A549 (cell line): ENCODE measurements around the gene CNTNAP5. TPM values are rescaled to one million over a fixed set of nuclear protein-coding genes. Genes with fewer than 3 reads are reported as not detected.

ENCODE experiments used
- ATAC-seq, 2 experiments: fragments of 200-7000 bp in 1 of 2; fragments of >200 bp in 1 of 2; cut with Nextera tagmentation in 1 of 2; cut with Tn5 transposase in 1 of 2; 3 replicates each; pipeline versions ENCODE4 v1.8.0 to v1.9.1; 2018 to 2020; ENCODE audit warnings: mild to moderate bottlenecking in 1 of 2, moderate library complexity in 1 of 2
- CTCF ChIA-PET: fragments of 300-600 bp; sonication (Branson Sonifier 250); formaldehyde crosslinking; extraction: SDS; loops from one replicate; lab custom pipeline; 2021; ENCODE audit warnings: antibody characterized with exemption, inconsistent platforms; lab: Yijun Ruan, JAX
- POLR2A ChIA-PET: fragments of 350-600 bp; formaldehyde crosslinking; extraction: SDS; loops from one replicate; lab custom pipeline; 2021; ENCODE audit warnings: antibody characterized with exemption, inconsistent platforms; lab: Yijun Ruan, JAX
- DNase-seq, 2 experiments: peaks; one replicate each; pipeline versions ENCODE4 v3.0.0 to v3.0.0-alpha.2; 2011 to 2016; ENCODE audit warnings: low read depth in 1 of 2, low spot score in 1 of 2
- FAIRE-seq: peaks from 2 replicates; lab custom pipeline; 2011; peaks lifted over from hg19 to GRCh38; lab: Jason Lieb, UNC
- H3K27ac ChIP-seq, 2 experiments: fragments of >200 bp; sonication (Bioruptor Twin); formaldehyde crosslinking; 3 replicates each; pipeline ENCODE4 v1.5.1; 2016 to 2017
- H3K4me1 ChIP-seq: fragments of >200 bp; sonication (Bioruptor Twin); formaldehyde crosslinking; 3 replicates; pipeline ENCODE4 v1.6.1; 2016
- H3K4me2 ChIP-seq: fragments of >200 bp; sonication (Bioruptor Twin); formaldehyde crosslinking; 3 replicates; pipeline ENCODE4 v1.6.1; 2016
- H3K4me3 ChIP-seq: fragments of >200 bp; sonication (Bioruptor Twin); formaldehyde crosslinking; 3 replicates; pipeline ENCODE4 v1.5.1; 2016
- H3K9me3 ChIP-seq: fragments of >200 bp; sonication (Bioruptor Twin); formaldehyde crosslinking; 3 replicates; pipeline ENCODE4 v1.6.1; 2016
- ATOH8 ChIP-seq: fragments of 250-450 bp; sonication (Bioruptor Pico); IDR thresholded peaks from 2 replicates; pipeline ENCODE4 v1.5.0; 2020; ENCODE audit warnings: low read depth, mild to moderate bottlenecking, moderate library complexity
- CBX2 ChIP-seq: fragments of 200-600 bp; sonication (generic); IDR thresholded peaks from 2 replicates; pipeline ENCODE4 v1.6.1; 2016; ENCODE audit warnings: low read depth, mild to moderate bottlenecking, borderline replicate concordance
- CBX8 ChIP-seq: fragments of 200-600 bp; sonication (generic); IDR thresholded peaks from 2 replicates; pipeline ENCODE4 v1.6.1; 2016
- CEBPB ChIP-seq, 2 experiments: fragments of >200 bp in 1 of 2; sonication (Bioruptor Twin) in 1 of 2; formaldehyde crosslinking in 1 of 2; IDR thresholded peaks; 2 replicates each; pipeline ENCODE4 v1.6.1; 2012 to 2016
- CHD4 ChIP-seq: fragments of 200-600 bp; sonication (generic); IDR thresholded peaks from 2 replicates; pipeline ENCODE4 v1.6.1; 2016; ENCODE audit warnings: antibody characterized with exemption, mild to moderate bottlenecking, borderline replicate concordance
- ELK1 ChIP-seq: fragments of 150-350 bp; IDR thresholded peaks from 2 replicates; pipeline ENCODE4 v1.6.1; 2014; ENCODE audit warnings: low read depth, mild to moderate bottlenecking, low read length
- EP300 ChIP-seq, 2 experiments: fragments of >200 bp; sonication (Bioruptor Twin); formaldehyde crosslinking; IDR thresholded peaks; 2 replicates in 1 of 2; 3 replicates in 1 of 2; pipeline ENCODE4 v1.6.1; 2016 to 2017
- ESRRA ChIP-seq: fragments of 150-350 bp; IDR thresholded peaks from 2 replicates; pipeline ENCODE4 v1.6.1; 2014; ENCODE audit warnings: mild to moderate bottlenecking, low read length, borderline replicate concordance
- FOSL2 ChIP-seq, 2 experiments: fragments of 450-650 bp in 1 of 2; fragments of >200 bp in 1 of 2; sonication (Bioruptor Twin) in 1 of 2; formaldehyde crosslinking; IDR thresholded peaks; 2 replicates each; pipeline versions ENCODE4 v1.5.0 to v1.6.1; 2016 to 2020; ENCODE audit warnings: mild to moderate bottlenecking in 1 of 2, moderate library complexity in 1 of 2
- HDAC2 ChIP-seq: fragments of 200-600 bp; sonication (generic); IDR thresholded peaks from 2 replicates; pipeline ENCODE4 v1.6.1; 2016
- HES2 ChIP-seq: fragments of >200 bp; sonication (Bioruptor Twin); formaldehyde crosslinking; IDR thresholded peaks from 2 replicates; pipeline ENCODE4 v1.6.1; 2016
- HEYL ChIP-seq: fragments of 250-450 bp; sonication (Bioruptor Pico); IDR thresholded peaks from 2 replicates; pipeline ENCODE4 v1.8.0; 2021; ENCODE audit warnings: mild to moderate bottlenecking, moderate library complexity
- HMGXB4 ChIP-seq: fragments of 250-450 bp; sonication (Bioruptor Pico); IDR thresholded peaks from 2 replicates; pipeline ENCODE4 v1.5.0; 2021; ENCODE audit warnings: mild to moderate bottlenecking, moderate library complexity, borderline replicate concordance
- JUN ChIP-seq, 2 experiments: fragments of >200 bp; sonication (Bioruptor Twin); formaldehyde crosslinking; IDR thresholded peaks; 2 replicates in 1 of 2; 3 replicates in 1 of 2; pipeline ENCODE4 v1.6.1; 2016 to 2017
- KDM1A ChIP-seq: fragments of 200-600 bp; sonication (generic); IDR thresholded peaks from 2 replicates; pipeline ENCODE4 v1.6.1; 2016; ENCODE audit warnings: low read depth, mild to moderate bottlenecking
- KDM5A ChIP-seq: fragments of 200-600 bp; sonication (generic); IDR thresholded peaks from 2 replicates; pipeline ENCODE4 v1.6.1; 2016; ENCODE audit warnings: antibody characterized with exemption, mild to moderate bottlenecking
- MAFK ChIP-seq: fragments of 450-650 bp; IDR thresholded peaks from 2 replicates; pipeline ENCODE4 v1.6.1; 2014; ENCODE audit not compliant: partially characterized antibody
- MAX ChIP-seq: IDR thresholded peaks from 2 replicates; pipeline ENCODE4 v1.6.1; 2012
- NR3C1 ChIP-seq: fragments of >200 bp; sonication (Bioruptor Twin); formaldehyde crosslinking; IDR thresholded peaks from 3 replicates; pipeline ENCODE4 v1.6.1; 2017
- PBX3 ChIP-seq: IDR thresholded peaks from 2 replicates; pipeline ENCODE4 v1.6.1; 2012
- POLR2AphosphoS2 ChIP-seq: conservative IDR thresholded peaks from 2 replicates; pipeline ENCODE4 v1.6.1; 2012; ENCODE audit warnings: low read length, improper control_type of control experiment, inconsistent platforms
- RARB ChIP-seq: fragments of 250-450 bp; sonication (Bioruptor Pico); IDR thresholded peaks from 2 replicates; pipeline ENCODE4 v1.8.0; 2021; ENCODE audit warnings: mild to moderate bottlenecking, moderate library complexity
- RCOR1 ChIP-seq: fragments of 150-350 bp; IDR thresholded peaks from 2 replicates; pipeline ENCODE4 v1.6.1; 2014; ENCODE audit warnings: antibody characterized with exemption, low read length, low read depth
- SMC3 ChIP-seq: fragments of >200 bp; sonication (Bioruptor Twin); formaldehyde crosslinking; IDR thresholded peaks from 3 replicates; pipeline ENCODE4 v1.6.1; 2018; ENCODE audit warnings: inconsistent platforms
- ZC3H11A ChIP-seq: fragments of 450-650 bp; IDR thresholded peaks from 2 replicates; pipeline ENCODE4 v1.6.1; 2014; ENCODE audit warnings: antibody characterized with exemption, mild to moderate bottlenecking
- ZNF302 ChIP-seq: fragments of 250-450 bp; sonication (Bioruptor Pico); IDR thresholded peaks from 2 replicates; pipeline ENCODE4 v1.9.0; 2021; ENCODE audit warnings: inconsistent platforms, mild to moderate bottlenecking, moderate library complexity
- WGBS: methylation state at CpG from one replicate; pipeline ENCODE4 v1.1.6; 2017; ENCODE audit errors: missing lambda C conversion rate; 5-methylcytosine and 5-hydroxymethylcytosine counted together
- polyA plus RNA-seq, 4 experiments: library from polyadenylated mRNA; depleted of rRNA in 3 of 4; stranded (reverse); fragments of >200 nt; fragmentation: RNase III in 1 of 4; extraction: RNeasy Plus Mini Kit Qiagen cat#74134 plus additional on column Dnase treatment in 1 of 4; gene quantifications; 2 replicates in 3 of 4; 3 replicates in 1 of 4; pipeline ENCODE4 v1.2.3, GENCODE V29; 2011 to 2017

The CNTNAP5 gene
- polyA plus RNA-seq, 2 of the 4 experiments (the other 2 are of a cell fraction): not detected

GRCh38 chr2:124382067-124382618 is 357.1 kb downstream of the CNTNAP5 start:
- FAIRE-seq (no peak), DNase-seq (no peak), ATAC-seq (no peak)
- Histone ChIP-seq H3K27ac (no peak overlapping the region), H3K4me3 (no peak overlapping the region)
- CTCF ChIA-PET: no interaction called here
- TF ChIP-seq CBX8 (no peak), RARB (CRISPR knock-in tag) (no peak), CEBPB (IDR thresholded peaks at IDR 0.05) (no peak), CBX2 (no peak), CHD4 (no peak), RCOR1 (no peak), EP300 (IDR thresholded peaks at IDR 0.05) (no peak), JUN (IDR thresholded peaks at IDR 0.05) (no peak), HEYL (CRISPR knock-in tag) (no peak), POLR2AphosphoS2 (no peak), ELK1 (no peak), FOSL2 (IDR thresholded peaks at IDR 0.05) (no peak), FOSL2 (CRISPR knock-in tag; IDR thresholded peaks at IDR 0.05) (no peak), ZC3H11A (no peak), HMGXB4 (CRISPR knock-in tag) (no peak), NR3C1 (no peak), MAX (no peak), ATOH8 (CRISPR knock-in tag) (no peak), HDAC2 (no peak), ESRRA (no peak)
- TF ChIP-seq, all 56 proteins: peak for 0
- WGBS: 7% methylated on average over 1 of the region's 1 CpG
- no peak overlapping the region for H3K4me2 ChIP-seq
- no peaks in the 10 kb centered on the region for H3K4me1 ChIP-seq
- POLR2A ChIA-PET: no interaction called here
- H3K9me3 ChIP-seq: no peaks in the 10 kb centered on the region

GRCh38 chr2:124395961-124396360 is 370.9 kb downstream of the CNTNAP5 start:
- ChIA-PET CTCF (no interaction called here), POLR2A (no interaction called here)
- Histone ChIP-seq H3K4me3 (no peak overlapping the region), H3K4me1 (no peaks in the 10 kb centered on the region), H3K9me3 (no peaks in the 10 kb centered on the region), H3K27ac (no peak overlapping the region), H3K4me2 (no peak overlapping the region)
- 12% methylated on average over 3 of the region's 3 CpGs for WGBS
- DNase-seq (no peak), ATAC-seq (no peak), FAIRE-seq (no peak)
- TF ChIP-seq CHD4: no peak
- no peak for TF ChIP-seq ELK1
- no peak for TF ChIP-seq KDM5A
- no peak for TF ChIP-seq ATOH8 (CRISPR knock-in tag)
- TF ChIP-seq KDM1A: no peak
- no peak for TF ChIP-seq FOSL2 (IDR thresholded peaks at IDR 0.05)
- TF ChIP-seq FOSL2 (CRISPR knock-in tag; IDR thresholded peaks at IDR 0.05): no peak
- TF ChIP-seq MAFK: no peak
- no peak for TF ChIP-seq HES2
- no peak for TF ChIP-seq CBX2
- no peak for TF ChIP-seq ZNF302 (CRISPR knock-in tag)
- TF ChIP-seq RARB (CRISPR knock-in tag): no peak
- no peak for TF ChIP-seq ZC3H11A
- no peak for TF ChIP-seq SMC3
- no peak for TF ChIP-seq CBX8
- TF ChIP-seq POLR2AphosphoS2: no peak
- TF ChIP-seq PBX3: no peak
